Pulmonary artery endothelial cell (primary cell): ENCODE data around the gene UVRAG. TPM values are rescaled to one million over a fixed set of nuclear protein-coding genes. Genes with fewer than 3 reads are reported as not detected.

Experiments
- DNase-seq: peaks from one replicate; pipeline ENCODE4 v3.0.0-alpha.2; 2011; ENCODE audit warnings: low read depth, low spot score
- total RNA-seq: library from RNA; depleted of rRNA; stranded (reverse); fragments of >200 nt; gene quantifications from 2 replicates; pipeline ENCODE4 v1.2.3, GENCODE V29; 2014

Gene UVRAG
- total RNA-seq, 1 donor from 2014 or later, result 68.0 TPM

- peak; percentile 26 for DNase-seq
Observed at GRCh38 chr11:75802913-75803820, 11.8 kb upstream of the UVRAG start.

DNA sequence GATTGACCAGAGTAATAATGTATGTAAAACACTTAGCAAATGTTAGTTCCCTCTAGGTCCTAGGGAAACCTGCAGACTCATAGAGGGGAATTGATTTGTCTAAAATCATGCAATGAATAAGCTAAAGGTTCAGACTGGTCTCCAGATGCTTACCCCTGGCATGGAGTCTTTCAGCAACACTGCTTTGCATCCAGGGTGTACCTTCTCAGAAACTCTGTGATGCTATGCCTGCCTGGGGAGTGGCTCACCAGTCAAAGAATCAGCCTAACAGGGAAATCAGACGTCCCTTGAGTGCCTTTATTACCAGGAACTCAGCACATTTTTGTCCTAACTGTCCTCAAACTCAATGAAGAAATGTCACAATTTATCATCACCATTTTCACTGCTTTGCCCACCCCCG, 5.9 kb upstream of the UVRAG start:
- DNase-seq, result no peak

GRCh38 chr11:75809991-75810390, 5.0 kb upstream of the UVRAG start:
- no peak for DNase-seq

DNA sequence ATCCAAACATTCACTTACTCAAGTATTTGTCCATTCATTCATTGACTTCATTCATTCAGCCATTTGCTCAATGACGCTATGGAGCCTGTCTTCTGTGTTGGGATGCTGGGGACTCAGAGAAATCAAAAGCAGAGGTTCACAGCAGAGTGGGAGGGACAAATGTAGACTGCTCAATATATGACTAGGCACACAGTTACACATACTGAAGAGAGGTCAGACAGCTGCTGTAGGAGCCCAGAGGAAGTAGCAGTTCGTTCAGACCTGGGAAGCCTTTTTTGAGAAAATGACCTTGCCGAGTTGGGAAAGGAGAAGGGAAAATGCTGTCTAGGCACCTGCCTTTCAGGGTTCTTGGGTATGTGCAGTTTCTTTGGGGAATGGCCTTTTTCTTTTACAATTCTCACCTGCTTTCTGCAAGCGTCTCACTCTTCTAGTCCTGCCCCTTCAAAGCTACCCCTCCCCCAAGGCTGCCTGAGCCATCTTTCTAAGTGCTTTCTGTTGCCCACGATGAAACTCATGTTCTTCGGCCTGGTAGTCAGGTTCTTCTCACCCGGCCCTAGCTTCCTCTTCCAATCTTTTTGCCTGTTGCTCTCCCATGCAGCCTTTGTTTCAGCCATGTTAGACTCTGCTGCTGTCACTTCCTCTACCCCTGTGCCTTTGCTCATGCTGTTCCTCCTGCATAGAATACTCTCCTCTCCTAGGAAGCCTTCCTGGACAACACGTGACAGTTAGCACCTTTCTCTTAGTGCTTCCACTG, 4.2 kb upstream of the UVRAG start:
- no peak for DNase-seq

GRCh38 chr11:75811485-75811884, 3.5 kb upstream of the UVRAG start:
- no peak for DNase-seq

DNA sequence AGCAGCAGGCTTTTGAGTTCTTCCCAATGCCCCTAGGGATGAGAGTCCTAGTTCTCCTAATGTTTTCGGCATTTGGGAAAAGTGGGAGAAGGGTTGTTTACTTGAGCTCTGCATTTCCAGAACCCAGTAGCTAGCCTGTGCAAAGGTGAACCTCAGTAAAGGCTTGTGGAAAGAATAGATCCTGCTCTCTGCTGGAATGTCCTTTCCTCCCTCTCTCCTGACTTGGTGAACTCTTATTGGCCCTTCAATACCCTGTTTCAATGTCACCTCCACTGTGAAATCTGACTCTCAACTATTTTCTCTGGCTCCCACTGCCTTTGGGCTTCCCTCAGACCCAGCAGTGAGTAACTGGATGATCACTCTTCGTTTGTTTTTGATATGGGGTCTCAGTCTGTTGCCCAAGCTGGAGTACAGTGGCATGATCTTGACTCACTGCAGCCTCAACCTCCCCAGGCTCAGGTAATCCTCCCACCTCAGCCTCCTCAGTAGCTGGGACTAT, 2.4 kb upstream of the UVRAG start:
- no peak for DNase-seq

DNA sequence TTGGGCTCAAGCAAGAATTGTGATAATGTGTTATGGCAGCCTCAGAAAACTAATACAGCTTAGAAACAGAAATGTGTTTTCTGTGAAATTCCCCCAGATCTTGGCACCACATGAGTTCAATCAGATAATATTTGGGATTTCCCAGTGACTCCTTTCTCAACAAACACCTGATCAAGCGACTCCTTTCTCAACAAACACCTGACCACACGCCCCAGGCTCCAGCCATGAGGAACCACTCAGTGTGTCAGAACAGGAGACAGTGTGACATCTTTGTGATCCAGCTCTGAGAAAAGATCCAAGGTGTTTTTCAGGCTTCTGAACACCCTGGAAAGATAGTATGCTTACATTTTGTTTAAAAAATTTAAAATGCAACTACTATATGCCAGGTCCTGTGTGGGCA, 1.9 kb upstream of the UVRAG start:
- DNase-seq, result no peak

DNA sequence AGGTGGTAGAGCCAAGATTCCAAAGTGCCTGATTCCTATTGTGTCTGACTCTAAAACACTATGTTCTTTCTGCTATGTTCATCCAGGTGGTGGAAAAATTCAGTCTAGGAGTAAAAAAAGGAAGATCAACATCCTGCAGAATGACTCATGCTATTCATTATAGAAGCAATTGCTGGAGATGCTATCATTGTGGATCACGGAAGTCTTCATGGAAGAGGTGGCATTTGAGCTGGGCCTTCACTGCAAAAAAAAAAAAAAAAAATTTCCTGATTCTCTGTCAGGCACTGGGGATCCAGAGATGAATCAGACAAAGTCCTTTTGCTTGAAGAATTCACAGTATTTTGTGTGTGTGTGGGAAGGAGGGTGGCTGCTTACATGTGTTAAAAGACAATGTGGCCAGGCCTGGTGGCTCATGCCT, 1.4 kb upstream of the UVRAG start:
- DNase-seq, result peak; percentile 93

- no peak for DNase-seq
Observed at GRCh38 chr11:75814363-75814676, 690 bp upstream of the UVRAG start.

- DNase-seq, result no peak
Observed at GRCh38 chr11:75815345-75816168, 547 bp downstream of the UVRAG start.

DNA sequence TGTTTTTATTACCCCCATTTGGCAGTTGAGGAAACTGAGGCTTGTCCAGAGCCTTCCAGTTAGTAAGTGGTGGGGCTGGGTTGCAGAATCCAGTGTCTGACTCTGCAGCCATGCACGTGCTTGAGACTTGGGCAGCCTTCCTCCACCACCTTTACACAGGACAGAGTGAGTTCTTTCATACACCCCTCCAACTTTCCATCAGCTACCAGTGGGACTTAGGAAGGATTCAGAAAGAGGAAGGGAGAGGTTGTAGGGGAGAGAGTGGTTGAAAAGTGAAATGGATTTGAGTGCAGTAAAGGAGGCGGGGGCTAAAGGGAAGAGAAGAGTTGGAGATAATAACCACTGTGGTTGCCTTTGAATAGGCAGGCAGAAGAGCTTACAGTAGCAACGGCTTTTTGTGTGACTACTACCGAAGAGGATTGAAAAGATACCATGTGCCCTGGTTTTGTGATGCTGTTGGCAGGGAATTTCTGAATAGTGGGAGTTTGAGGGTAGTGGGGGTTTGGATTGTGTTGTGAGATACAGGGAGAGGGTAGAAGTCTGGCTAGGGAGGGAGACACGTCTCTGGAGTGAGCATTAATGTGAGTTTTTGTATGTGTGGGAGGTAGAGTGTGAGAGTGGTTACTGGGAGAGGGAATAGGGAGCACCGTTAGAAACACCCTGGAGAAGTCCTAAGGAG, 1.7 kb downstream of the UVRAG start:
- no peak for DNase-seq

DNA sequence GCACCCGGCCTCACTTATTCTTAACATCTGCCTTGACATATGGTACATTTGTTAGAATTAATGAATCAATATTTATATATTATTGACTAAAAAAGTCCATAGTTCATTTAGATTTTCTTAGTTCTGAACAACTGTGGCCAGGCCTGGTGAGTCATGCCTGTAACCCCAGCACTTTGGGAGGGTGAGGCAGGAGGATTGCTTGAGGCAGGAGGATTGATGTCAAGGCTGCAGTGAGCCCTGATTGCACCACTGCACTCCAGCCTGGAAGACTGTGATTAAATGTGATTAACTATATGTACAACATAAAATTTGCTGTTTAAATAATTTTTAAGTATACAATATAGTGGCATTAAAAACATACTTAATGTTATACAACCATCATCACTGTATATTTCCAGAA, 5.6 kb downstream of the UVRAG start:
- DNase-seq, result no peak

DNA sequence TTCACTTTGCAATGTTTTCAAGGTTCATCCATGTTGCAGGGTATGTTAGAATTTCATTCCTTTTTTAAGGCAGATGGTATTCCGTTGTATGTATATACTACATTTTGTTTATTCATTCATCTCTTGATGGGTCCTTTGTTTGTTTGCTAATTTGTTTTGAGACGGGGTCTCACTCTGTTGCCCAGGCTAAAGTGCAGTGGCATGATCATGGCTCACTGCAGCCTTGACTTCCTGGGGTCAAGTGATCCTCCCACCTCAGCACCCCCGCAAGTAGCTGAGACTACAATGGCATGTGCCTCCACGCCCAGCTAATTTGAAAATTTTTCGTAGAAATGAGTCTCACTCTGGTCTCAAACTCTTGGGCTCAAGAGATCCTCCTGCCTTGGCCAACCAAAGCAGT, 6.2 kb downstream of the UVRAG start:
- DNase-seq, result no peak

GRCh38 chr11:75822541-75822940, 7.5 kb downstream of the UVRAG start:
- DNase-seq, result no peak

DNA sequence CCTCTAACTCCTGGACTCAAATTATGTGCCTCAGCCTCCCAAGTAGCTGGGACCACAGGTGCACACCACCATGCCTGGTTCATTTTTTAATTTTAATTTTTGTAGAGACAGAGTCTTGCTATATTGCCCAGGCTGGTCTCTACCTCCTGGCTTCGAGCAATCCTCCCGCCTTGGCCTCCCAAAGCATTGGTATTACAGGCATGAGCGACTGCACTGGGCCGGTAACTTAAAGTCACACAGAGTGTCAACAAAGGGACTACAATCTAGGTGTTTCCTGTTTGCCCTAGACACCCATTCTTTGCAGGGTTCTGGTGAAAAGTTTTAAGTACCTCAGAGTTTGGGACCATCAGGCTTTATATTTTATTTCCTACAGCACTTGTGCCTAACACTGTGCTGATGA, 8.4 kb downstream of the UVRAG start:
- DNase-seq, result no peak

DNA sequence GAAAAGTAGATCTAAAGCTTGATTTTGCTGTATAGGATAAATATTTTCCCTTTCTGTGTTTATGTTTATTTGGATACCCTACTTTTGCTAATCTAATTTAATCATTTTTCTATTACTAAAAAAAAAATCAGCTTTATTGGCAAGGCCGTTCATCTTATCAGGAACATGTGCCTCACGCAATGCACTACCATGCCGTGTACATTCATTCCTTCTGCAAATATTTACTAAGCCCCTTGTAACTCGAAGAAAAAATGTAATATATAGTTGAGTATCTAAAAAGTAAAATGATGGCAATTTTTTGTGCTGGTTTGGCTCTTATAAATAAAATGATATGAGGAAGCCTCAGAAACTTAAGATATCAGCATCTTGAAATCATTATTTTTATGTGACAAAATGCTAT, 8.9 kb downstream of the UVRAG start:
- no peak for DNase-seq

DNA sequence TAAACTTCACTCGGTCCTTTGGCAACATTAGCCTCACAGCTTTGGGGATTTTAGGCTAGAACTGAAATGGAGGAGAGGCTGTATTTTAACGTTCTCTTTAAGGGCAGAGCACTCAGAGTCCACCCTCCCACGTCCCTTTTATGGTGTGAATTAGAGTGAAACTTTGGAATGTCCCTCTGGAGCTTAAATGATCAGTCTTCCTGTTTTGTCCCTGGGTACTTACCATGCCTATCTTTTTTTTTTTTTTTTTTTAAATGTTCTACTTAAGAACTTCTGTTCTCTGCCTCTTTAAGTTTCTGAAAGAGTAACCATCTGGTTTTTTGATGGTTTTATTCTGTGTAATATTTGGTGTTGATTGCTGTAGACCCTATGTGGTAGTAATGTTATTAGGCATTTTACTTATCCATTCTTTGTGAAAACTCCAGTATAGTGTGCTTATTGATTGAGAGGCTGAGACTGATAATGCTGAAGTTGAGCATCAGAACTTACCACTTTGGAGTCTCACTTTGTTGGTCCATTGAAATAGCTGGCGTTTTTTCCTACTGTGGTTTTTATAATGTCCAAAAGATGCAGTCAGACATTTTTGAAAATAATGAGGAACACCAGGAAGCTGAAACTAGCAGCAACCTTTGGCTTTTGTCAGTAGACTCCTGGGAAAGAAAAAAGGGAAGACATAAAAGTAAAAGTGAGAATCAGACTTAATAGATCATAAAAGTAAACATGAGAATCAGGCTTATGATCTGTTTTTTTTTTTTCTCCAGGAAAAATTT, 11.6 kb downstream of the UVRAG start:
- DNase-seq, result peak; percentile 72

DNA sequence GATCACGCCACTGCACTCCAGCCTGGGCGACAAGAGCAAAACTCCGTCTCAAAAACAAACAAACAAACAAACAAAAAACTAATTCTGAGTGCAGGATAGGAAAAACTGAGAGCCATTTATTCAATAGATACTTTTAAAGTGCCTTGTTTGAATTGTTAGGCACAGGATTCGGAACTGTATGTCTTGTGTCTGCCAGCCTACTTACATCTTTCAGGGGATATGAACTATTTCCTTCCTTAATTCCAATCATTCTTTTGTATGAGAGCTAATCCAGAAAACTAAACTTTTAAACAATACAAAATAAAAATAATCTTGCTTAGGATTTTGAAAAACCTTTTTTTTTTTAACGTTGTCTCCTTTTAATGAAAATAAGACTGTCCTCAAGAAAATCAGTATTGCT, 12.6 kb downstream of the UVRAG start:
- DNase-seq, result peak; percentile 60

DNA sequence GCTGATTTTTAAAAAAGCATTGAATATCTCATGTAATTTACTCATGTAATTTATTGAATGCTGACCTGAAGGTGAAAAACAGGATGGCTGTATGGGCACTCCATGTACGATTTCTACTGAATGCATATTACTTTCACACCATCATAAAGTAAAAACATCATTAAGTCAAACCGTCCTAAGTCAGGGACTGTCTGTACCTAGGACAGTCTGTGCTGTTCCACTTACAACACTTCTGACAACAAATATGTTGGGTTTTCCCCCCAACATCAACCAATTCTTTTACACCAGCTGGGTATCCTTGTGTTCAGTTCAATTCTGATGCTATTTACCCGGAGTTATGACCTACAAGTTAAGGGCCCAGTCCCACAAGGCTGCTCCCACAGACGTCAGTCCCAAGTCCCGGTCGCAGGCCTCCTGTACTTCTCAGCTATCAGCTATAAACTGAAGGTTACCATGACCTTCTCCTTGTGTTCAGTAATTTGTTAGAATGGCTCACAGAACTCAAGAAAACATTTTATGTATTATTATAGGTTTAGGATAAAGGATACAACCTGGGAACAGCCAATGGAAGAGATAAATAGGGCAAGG, 17.0 kb downstream of the UVRAG start:
- DNase-seq, result no peak

DNA sequence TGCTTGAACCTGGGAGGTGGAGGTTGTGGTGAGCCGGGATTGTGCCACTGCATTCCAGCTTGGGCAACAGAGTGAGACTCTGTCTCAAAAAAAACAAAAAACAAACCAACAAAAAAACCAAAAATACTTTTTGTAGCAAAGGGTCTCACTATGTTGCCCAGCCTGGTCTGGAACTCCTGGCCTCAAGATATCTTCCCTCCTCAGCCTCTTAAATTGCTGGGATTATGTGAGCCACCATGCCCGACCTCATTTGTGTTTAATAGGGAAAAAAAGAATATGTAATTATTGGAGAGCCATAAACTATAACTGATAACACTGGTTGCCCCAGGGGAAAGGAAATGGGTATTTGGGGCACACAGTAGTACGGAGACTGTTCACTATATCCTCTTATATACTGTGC, 19.7 kb downstream of the UVRAG start:
- DNase-seq, result no peak
